OCI-LY1 (cell line): ENCODE measurements around the gene NHERF2.

Experiments used
- EZH2 ChIP-seq: fragments of 200-600 bp; sonication (generic), shearing (Covaris generic); IDR thresholded peaks from 2 replicates; pipeline ENCODE4 v1.8.0; 2017; ENCODE audit warnings: borderline replicate concordance, mixed run types, mild to moderate bottlenecking, antibody characterized with exemption, low read length, moderate library complexity, mixed read lengths
- TF ChIP-seq, protein P1 (sequence below): fragments of 200-600 bp; sonication (generic), shearing (Covaris generic); IDR thresholded peaks from 2 replicates; pipeline ENCODE4 v1.5.1; 2017; ENCODE audit warnings: mild to moderate bottlenecking, antibody characterized with exemption, low read length, moderate library complexity, mixed read lengths

GRCh38 chr16:2053211-2053610, 26.5 kb downstream of the NHERF2 start:
- TF ChIP-seq, protein P1, sequence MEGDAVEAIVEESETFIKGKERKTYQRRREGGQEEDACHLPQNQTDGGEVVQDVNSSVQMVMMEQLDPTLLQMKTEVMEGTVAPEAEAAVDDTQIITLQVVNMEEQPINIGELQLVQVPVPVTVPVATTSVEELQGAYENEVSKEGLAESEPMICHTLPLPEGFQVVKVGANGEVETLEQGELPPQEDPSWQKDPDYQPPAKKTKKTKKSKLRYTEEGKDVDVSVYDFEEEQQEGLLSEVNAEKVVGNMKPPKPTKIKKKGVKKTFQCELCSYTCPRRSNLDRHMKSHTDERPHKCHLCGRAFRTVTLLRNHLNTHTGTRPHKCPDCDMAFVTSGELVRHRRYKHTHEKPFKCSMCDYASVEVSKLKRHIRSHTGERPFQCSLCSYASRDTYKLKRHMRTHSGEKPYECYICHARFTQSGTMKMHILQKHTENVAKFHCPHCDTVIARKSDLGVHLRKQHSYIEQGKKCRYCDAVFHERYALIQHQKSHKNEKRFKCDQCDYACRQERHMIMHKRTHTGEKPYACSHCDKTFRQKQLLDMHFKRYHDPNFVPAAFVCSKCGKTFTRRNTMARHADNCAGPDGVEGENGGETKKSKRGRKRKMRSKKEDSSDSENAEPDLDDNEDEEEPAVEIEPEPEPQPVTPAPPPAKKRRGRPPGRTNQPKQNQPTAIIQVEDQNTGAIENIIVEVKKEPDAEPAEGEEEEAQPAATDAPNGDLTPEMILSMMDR = no peak
- no peak for TF ChIP-seq EZH2
